Astrocyte (in vitro differentiated cells and primary cell): ENCODE results near the gene UNCX.

Experiments used
- CTCF ChIP-seq: IDR thresholded peaks from 2 replicates; pipeline ENCODE4 v1.5.1; 2011; ENCODE audit warnings: low read depth, mild to moderate bottlenecking, inconsistent platforms, low read length, moderate library complexity; ENCODE audit not compliant: insufficient read depth
- EZH2 ChIP-seq: IDR thresholded peaks from 2 replicates; pipeline ENCODE4 v1.6.1; 2012; ENCODE audit warnings: mild to moderate bottlenecking, low read length, inconsistent platforms; ENCODE audit not compliant: insufficient read depth

GRCh38 chr7:1255817-1256340 lies 23.2 kb downstream of the UNCX start:
- TF ChIP-seq CTCF (no peak), EZH2 (no peak)
